HepG2 (cell line): ENCODE results near the gene ST6GALNAC4. TPM values are rescaled to one million over a fixed set of nuclear protein-coding genes. Genes with fewer than 3 reads are reported as not detected.
A peak's percentile ranks its signal among the peaks of the same experiment; 100 is the strongest.

Experiments
- ATAC-seq: fragments of 200-7000 bp; cut with Tn5 transposase; 3 replicates; pipeline ENCODE4 v1.9.1; 2020; ENCODE audit warnings: mild to moderate bottlenecking, moderate library complexity
- BruUV-seq: library from RNA; stranded (reverse); fragments of 400-500 nt; replicated peaks from 2 replicates; lab custom pipeline; 2021; lab: Mats Ljungman, UMichigan
- CTCF ChIA-PET: fragments of 300-600 bp; formaldehyde crosslinking; extraction: SDS; loops from one replicate; lab custom pipeline; 2021; ENCODE audit warnings: low total read pairs, inconsistent platforms, low intra/inter-chr PET ratio; lab: Yijun Ruan, JAX
- POLR2A ChIA-PET: fragments of 350-600 bp; sonication (Branson Sonifier 250); formaldehyde crosslinking; loops from one replicate; lab custom pipeline; 2020; ENCODE audit warnings: antibody characterized with exemption, inconsistent platforms; lab: Yijun Ruan, JAX
- DNase-seq: peaks from one replicate; pipeline ENCODE4 v3.0.0-alpha.2; 2015; ENCODE audit warnings: low spot score
- FAIRE-seq: peaks from 3 replicates; lab custom pipeline; 2011; peaks lifted over from hg19 to GRCh38; lab: Jason Lieb, UNC
- H2AFZ ChIP-seq: one replicate; pipeline ENCODE4 v1.6.1; 2011; ENCODE audit warnings: low read length, inconsistent platforms
- H3K27ac ChIP-seq: fragments of 300-600 bp; 3 replicates; pipeline ENCODE4 v1.8.0; 2011; ENCODE audit warnings: mixed run types, mild to moderate bottlenecking, mixed read lengths, low read length, inconsistent platforms; ENCODE audit not compliant: insufficient read depth; ENCODE audit errors: extremely low read length
- H3K27me3 ChIP-seq, 2 experiments: fragments of 200-600 bp in 1 of 2; 2 replicates in 1 of 2; 3 replicates in 1 of 2; pipeline versions ENCODE4 v1.6.0 to v1.8.0; 2011; ENCODE audit warnings: low read length in 2 of 2, mild to moderate bottlenecking in 2 of 2, moderate library complexity in 2 of 2, inconsistent platforms in 1 of 2; ENCODE audit not compliant: insufficient read depth in 2 of 2, control insufficient read depth in 1 of 2
- H3K36me3 ChIP-seq, 2 experiments: fragments of 200-600 bp in 1 of 2; replicated peaks in 1 of 2; 2 replicates in 1 of 2; 3 replicates in 1 of 2; pipeline versions ENCODE4 v1.5.1 to v1.8.0; 2011; ENCODE audit warnings: low read length in 2 of 2, inconsistent platforms in 1 of 2; ENCODE audit not compliant: insufficient read depth in 2 of 2, control insufficient read depth in 1 of 2
- H3K4me1 ChIP-seq: 2 replicates; pipeline ENCODE4 v1.5.1; 2012; ENCODE audit warnings: low read length, inconsistent platforms; ENCODE audit not compliant: insufficient read depth
- H3K4me2 ChIP-seq: 2 replicates; pipeline ENCODE4 v1.6.0; 2011; ENCODE audit warnings: low read depth, low read length, inconsistent platforms
- H3K4me3 ChIP-seq, 3 experiments: fragments of 200-600 bp in 1 of 3; sonication (generic), shearing (Covaris generic) in 1 of 3; replicated peaks in 1 of 3; 2 replicates each; pipeline ENCODE4 v1.5.1; 2011 to 2016; ENCODE audit warnings: low read length in 3 of 3, inconsistent platforms in 2 of 3, low read depth in 2 of 3, mild to moderate bottlenecking in 2 of 3, control low read depth in 1 of 3, mixed read lengths in 1 of 3; ENCODE audit not compliant: insufficient read depth in 1 of 3
- H3K79me2 ChIP-seq: one replicate; pipeline ENCODE4 v1.6.1; 2011; ENCODE audit warnings: low read length, inconsistent platforms; ENCODE audit not compliant: insufficient read depth
- H3K9ac ChIP-seq: 2 replicates; pipeline ENCODE4 v1.6.0; 2011; ENCODE audit warnings: mild to moderate bottlenecking, low read depth, low read length, inconsistent platforms; ENCODE audit not compliant: insufficient read depth
- H3K9me3 ChIP-seq: 2 replicates; pipeline ENCODE4 v1.5.1; 2012; ENCODE audit warnings: mild to moderate bottlenecking, low read length
- H4K20me1 ChIP-seq: 2 replicates; pipeline ENCODE4 v1.6.0; 2011; ENCODE audit warnings: inconsistent platforms, mild to moderate bottlenecking, low read length, moderate library complexity; ENCODE audit not compliant: insufficient read depth
- ARID2 ChIP-seq: sonication (generic); formaldehyde crosslinking; IDR thresholded peaks from 2 replicates; pipeline ENCODE4 v1.8.1; 2022; ENCODE audit warnings: mild to moderate bottlenecking, missing genetic modification reagents, borderline replicate concordance
- BRD4 ChIP-seq: sonication (generic); formaldehyde crosslinking; IDR thresholded peaks from 2 replicates; pipeline ENCODE4 v1.4.0; 2020; ENCODE audit warnings: missing genetic modification reagents
- SP5 ChIP-seq: IDR thresholded peaks from 2 replicates; pipeline ENCODE4 v1.6.1; 2016; ENCODE audit warnings: low read depth, borderline replicate concordance
- THYN1 ChIP-seq: sonication (generic); formaldehyde crosslinking; IDR thresholded peaks from 2 replicates; pipeline ENCODE4 v1.8.1; 2023; ENCODE audit warnings: low read depth, mild to moderate bottlenecking, moderate library complexity, missing genetic modification reagents, borderline replicate concordance
- TOE1 ChIP-seq: sonication (generic); formaldehyde crosslinking; IDR thresholded peaks from 2 replicates; pipeline ENCODE4 v1.4.0; 2020; ENCODE audit warnings: mild to moderate bottlenecking, missing genetic modification reagents
- ZBTB4 ChIP-seq: sonication (generic); formaldehyde crosslinking; IDR thresholded peaks from 2 replicates; pipeline ENCODE4 v1.4.0; 2020; ENCODE audit warnings: missing genetic modification reagents, mild to moderate bottlenecking, borderline replicate concordance
- ZEB1 ChIP-seq: IDR thresholded peaks from 2 replicates; pipeline ENCODE4 v1.6.1; 2012; ENCODE audit warnings: mild to moderate bottlenecking, low read depth, inconsistent platforms; ENCODE audit not compliant: insufficient replicate concordance
- ZNF180 ChIP-seq: sonication (generic); formaldehyde crosslinking; IDR thresholded peaks from 2 replicates; pipeline ENCODE4 v1.4.0; 2020; ENCODE audit warnings: low read depth, missing genetic modification reagents, borderline replicate concordance
- ZNF484 ChIP-seq: sonication (generic); formaldehyde crosslinking; IDR thresholded peaks from 2 replicates; pipeline ENCODE4 v1.5.1; 2020; ENCODE audit warnings: mild to moderate bottlenecking, low read depth, missing genetic modification reagents, borderline replicate concordance
- ZNF547 ChIP-seq: sonication (generic); formaldehyde crosslinking; IDR thresholded peaks from 2 replicates; pipeline ENCODE4 v1.5.1; 2020; ENCODE audit warnings: mild to moderate bottlenecking, missing genetic modification reagents
- WGBS: methylation state at CpG from one replicate; pipeline ENCODE4 v1.1.6; 2017; ENCODE audit warnings: low lambda C conversion rate; 5-methylcytosine and 5-hydroxymethylcytosine counted together
- in situ Hi-C: cut with HindIII; loops from 2 replicates; pipeline ENCODE4 v1.10.0; 2017; ENCODE audit warnings: low pct_unique_long_range_greater_than_20kb; ENCODE audit not compliant: extremely low pct_ligation_motif_present
- intact Hi-C: fragments of 100-400 bp; cut with micrococcal nuclease; formaldehyde crosslinking; loops from one replicate; pipeline ENCODE4 v1.10.0; 2022; ENCODE audit not compliant: unreplicated experiment
- polyA plus RNA-seq, 8 experiments: library from polyadenylated mRNA; depleted of rRNA in 3 of 8; stranded (reverse) in 7 of 8; unstranded in 1 of 8; fragments of >200 nt; fragmentation: Illumina TruSeq in 4 of 8; extraction: Trizol in 4 of 8; gene quantifications; 2 replicates each; pipeline versions ENCODE4 v1.2.1 to v1.2.3, GENCODE V29; 2011 to 2016; ENCODE audit warnings: low read depth in 4 of 8, missing spikeins in 1 of 8, mixed read lengths in 1 of 8; ENCODE audit not compliant: insufficient read depth in 1 of 8
- total RNA-seq, 5 experiments: library from RNA; depleted of rRNA; stranded (reverse); fragments of >200 nt; fragmentation: Illumina TruSeq; extraction: Trizol; gene quantifications; 2 replicates each; pipeline ENCODE4 v1.2.3, GENCODE V29; 2016; ENCODE audit warnings: low read depth in 1 of 5
- TF ChIP-seq, protein P1 (sequence below): sonication (generic); formaldehyde crosslinking; IDR thresholded peaks from one replicate; pipeline ENCODE4 v1.5.1; 2020; ENCODE audit warnings: mild to moderate bottlenecking, missing genetic modification reagents; ENCODE audit errors: not compliant biosample characterization

ST6GALNAC4 gene
- total and polyA plus RNA-seq, 2 of the 13 experiments (the other 11 are each of a cell fraction or from before 2014, with no cell fraction given) = 18.8 to 27.7 TPM

- peaks cover 26 to 44% of the 10 kb centered on the region in 2 experiments for H3K36me3 ChIP-seq
- TF ChIP-seq ZEB1 = peak; percentile 32
- 0 out of 2 replicates have a peak, but pooled peaks have one; percentile 50 for TF ChIP-seq ARID2 (CRISPR knock-in tag)
- 0 out of 2 replicates have a peak, but pooled peaks have one; percentile 88 for TF ChIP-seq THYN1 (CRISPR knock-in tag)
- TF ChIP-seq TOE1 (CRISPR knock-in tag) = no peak
- TF ChIP-seq, protein P1, sequence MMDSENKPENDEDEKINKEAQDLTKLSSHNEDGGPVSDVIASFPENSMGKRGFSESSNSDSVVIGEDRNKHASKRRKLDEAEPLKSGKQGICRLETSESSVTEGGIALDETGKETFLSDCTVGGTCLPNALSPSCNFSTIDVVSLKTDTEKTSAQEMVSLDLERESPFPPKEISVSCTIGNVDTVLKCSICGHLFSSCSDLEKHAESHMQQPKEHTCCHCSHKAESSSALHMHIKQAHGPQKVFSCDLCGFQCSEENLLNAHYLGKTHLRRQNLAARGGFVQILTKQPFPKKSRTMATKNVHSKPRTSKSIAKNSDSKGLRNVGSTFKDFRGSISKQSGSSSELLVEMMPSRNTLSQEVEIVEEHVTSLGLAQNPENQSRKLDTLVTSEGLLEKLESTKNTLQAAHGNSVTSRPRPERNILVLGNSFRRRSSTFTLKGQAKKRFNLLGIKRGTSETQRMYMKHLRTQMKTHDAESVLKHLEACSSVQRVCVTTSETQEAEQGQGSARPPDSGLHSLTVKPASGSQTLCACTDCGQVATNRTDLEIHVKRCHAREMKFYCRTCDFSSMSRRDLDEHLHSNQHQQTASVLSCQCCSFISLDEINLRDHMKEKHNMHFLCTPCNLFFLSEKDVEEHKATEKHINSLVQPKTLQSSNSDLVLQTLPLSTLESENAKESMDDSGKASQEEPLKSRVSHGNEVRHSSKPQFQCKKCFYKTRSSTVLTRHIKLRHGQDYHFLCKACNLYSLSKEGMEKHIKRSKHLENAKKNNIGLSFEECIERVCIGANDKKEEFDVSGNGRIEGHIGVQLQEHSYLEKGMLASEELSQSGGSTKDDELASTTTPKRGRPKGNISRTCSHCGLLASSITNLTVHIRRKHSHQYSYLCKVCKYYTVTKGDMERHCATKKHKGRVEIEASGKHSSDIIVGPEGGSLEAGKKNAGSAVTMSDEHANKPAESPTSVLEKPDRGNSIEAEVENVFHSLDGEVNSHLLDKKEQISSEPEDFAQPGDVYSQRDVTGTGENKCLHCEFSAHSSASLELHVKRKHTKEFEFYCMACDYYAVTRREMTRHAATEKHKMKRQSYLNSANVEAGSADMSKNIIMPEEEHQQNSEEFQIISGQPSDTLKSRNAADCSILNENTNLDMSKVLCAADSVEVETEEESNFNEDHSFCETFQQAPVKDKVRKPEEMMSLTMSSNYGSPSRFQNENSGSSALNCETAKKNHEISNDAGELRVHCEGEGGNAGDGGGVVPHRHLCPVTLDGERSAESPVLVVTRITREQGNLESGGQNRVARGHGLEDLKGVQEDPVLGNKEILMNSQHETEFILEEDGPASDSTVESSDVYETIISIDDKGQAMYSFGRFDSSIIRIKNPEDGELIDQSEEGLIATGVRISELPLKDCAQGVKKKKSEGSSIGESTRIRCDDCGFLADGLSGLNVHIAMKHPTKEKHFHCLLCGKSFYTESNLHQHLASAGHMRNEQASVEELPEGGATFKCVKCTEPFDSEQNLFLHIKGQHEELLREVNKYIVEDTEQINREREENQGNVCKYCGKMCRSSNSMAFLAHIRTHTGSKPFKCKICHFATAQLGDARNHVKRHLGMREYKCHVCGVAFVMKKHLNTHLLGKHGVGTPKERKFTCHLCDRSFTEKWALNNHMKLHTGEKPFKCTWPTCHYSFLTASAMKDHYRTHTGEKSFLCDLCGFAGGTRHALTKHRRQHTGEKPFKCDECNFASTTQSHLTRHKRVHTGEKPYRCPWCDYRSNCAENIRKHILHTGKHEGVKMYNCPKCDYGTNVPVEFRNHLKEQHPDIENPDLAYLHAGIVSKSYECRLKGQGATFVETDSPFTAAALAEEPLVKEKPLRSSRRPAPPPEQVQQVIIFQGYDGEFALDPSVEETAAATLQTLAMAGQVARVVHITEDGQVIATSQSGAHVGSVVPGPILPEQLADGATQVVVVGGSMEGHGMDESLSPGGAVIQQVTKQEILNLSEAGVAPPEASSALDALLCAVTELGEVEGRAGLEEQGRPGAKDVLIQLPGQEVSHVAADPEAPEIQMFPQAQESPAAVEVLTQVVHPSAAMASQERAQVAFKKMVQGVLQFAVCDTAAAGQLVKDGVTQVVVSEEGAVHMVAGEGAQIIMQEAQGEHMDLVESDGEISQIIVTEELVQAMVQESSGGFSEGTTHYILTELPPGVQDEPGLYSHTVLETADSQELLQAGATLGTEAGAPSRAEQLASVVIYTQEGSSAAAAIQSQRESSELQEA (CRISPR knock-in tag) = peak; percentile 42
- 0 out of 2 replicates have a peak, but pooled peaks have one; percentile 37 for TF ChIP-seq ZBTB4
- no peak for TF ChIP-seq ZNF484 (CRISPR knock-in tag)
- no peak for TF ChIP-seq ZNF180
- TF ChIP-seq ZNF547 = peak; percentile 68
- TF ChIP-seq SP5 (CRISPR knock-in tag) = no peak
- no peak for TF ChIP-seq BRD4 (CRISPR knock-in tag)
These were observed 20.2 kb downstream of the ST6GALNAC4 start for GRCh38 chr9:127896395-127897192.

More at GRCh38 chr9:127896395-127897192, 20.2 kb downstream of the ST6GALNAC4 start:
- ChIA-PET POLR2A (interaction anchor here (0.7 to 3.8 kb wide), 24 partner anchors 10 to 788 kb away, joined by 3 to 55 read pairs (median 4); partner anchors contain the start of genes AK1, SLC2A8, ST6GALNAC4 and TOR2A), CTCF (no interaction called here)
- TSS peak; percentile 31 for BruUV-seq
- 64% methylated on average over 10 of the region's 16 CpGs for WGBS
- no peaks in the 10 kb centered on the region for H4K20me1 ChIP-seq
- peak overlapping the region; percentile 75 for H3K9ac ChIP-seq
- H2AFZ ChIP-seq = no peak overlapping the region
- ATAC-seq = no peak
- H3K4me3 ChIP-seq = peak overlapping the region; percentile 48 to 67 (median 56)
- no peaks in the 10 kb centered on the region for H3K27me3 ChIP-seq
- intact Hi-C loops (no loop called here), in situ Hi-C loops (no loop called here)
- peaks cover 17% of the 10 kb centered on the region for H3K9me3 ChIP-seq
- peak overlapping the region; percentile 92 for H3K27ac ChIP-seq
- H3K4me2 ChIP-seq = peak overlapping the region; percentile 86
- no peak for DNase-seq
- H3K4me1 ChIP-seq = peaks cover 45% of the 10 kb centered on the region
- FAIRE-seq = no peak
- H3K79me2 ChIP-seq = peaks cover 19% of the 10 kb centered on the region
